ENCODE results near the gene DUOXA1. TPM values are rescaled to one million over a fixed set of nuclear protein-coding genes. Genes with fewer than 3 reads are reported as not detected.

The DUOXA1 gene
- total RNA-seq, 1 donor from 2014 or later = not detected

- Mint-ChIP-seq H3K4me1 (ENCODE audit: low read depth, unreplicated experiment) (no peaks in the 10 kb centered on the region), H3K27ac (ENCODE audit: unreplicated experiment) (no peak overlapping the region), H3K36me3 (ENCODE audit: unreplicated experiment) (no peaks in the 10 kb centered on the region), H3K27me3 (ENCODE audit: unreplicated experiment) (peaks cover 3% of the 10 kb centered on the region), H3K9me3 (ENCODE audit: unreplicated experiment) (peaks cover 3% of the 10 kb centered on the region), H3K4me3 (ENCODE audit: unreplicated experiment) (no peak overlapping the region)
- no peak for TF ChIP-seq CTCF (IDR thresholded peaks at IDR 0.05; ENCODE audit: partially characterized antibody, unreplicated experiment)
- no peak for DNase-seq
Measured at GRCh38 chr15:45101749-45102148, 27.9 kb downstream of the DUOXA1 start.

GRCh38 chr15:45100884-45101625, 28.6 kb downstream of the DUOXA1 start:
- Mint-ChIP-seq H3K4me3 (ENCODE audit: unreplicated experiment) (no peak overlapping the region), H3K27me3 (ENCODE audit: unreplicated experiment) (peaks cover 6% of the 10 kb centered on the region), H3K36me3 (ENCODE audit: unreplicated experiment) (no peaks in the 10 kb centered on the region), H3K9me3 (ENCODE audit: unreplicated experiment) (peaks cover 3% of the 10 kb centered on the region), H3K27ac (ENCODE audit: unreplicated experiment) (no peak overlapping the region), H3K4me1 (ENCODE audit: low read depth, unreplicated experiment) (no peaks in the 10 kb centered on the region)
- TF ChIP-seq CTCF (IDR thresholded peaks at IDR 0.05; ENCODE audit: partially characterized antibody, unreplicated experiment) = no peak
- no peak for DNase-seq

- no peak for DNase-seq
- H3K27me3 Mint-ChIP-seq (ENCODE audit: unreplicated experiment) = peaks cover 6% of the 10 kb centered on the region
- no peak for TF ChIP-seq CTCF (IDR thresholded peaks at IDR 0.05; ENCODE audit: partially characterized antibody, unreplicated experiment)
- H3K27ac Mint-ChIP-seq (ENCODE audit: unreplicated experiment) = no peak overlapping the region
- peaks cover 4% of the 10 kb centered on the region for H3K9me3 Mint-ChIP-seq (ENCODE audit: unreplicated experiment)
- no peaks in the 10 kb centered on the region for H3K36me3 Mint-ChIP-seq (ENCODE audit: unreplicated experiment)
- no peak overlapping the region for H3K4me3 Mint-ChIP-seq (ENCODE audit: unreplicated experiment)
- H3K4me1 Mint-ChIP-seq (ENCODE audit: low read depth, unreplicated experiment) = no peaks in the 10 kb centered on the region
Measured at GRCh38 chr15:45099549-45100165, 30.0 kb downstream of the DUOXA1 start.

GRCh38 chr15:45097466-45097865, 32.2 kb downstream of the DUOXA1 start:
- Mint-ChIP-seq H3K4me3 (ENCODE audit: unreplicated experiment) (no peak overlapping the region), H3K27ac (ENCODE audit: unreplicated experiment) (no peak overlapping the region), H3K36me3 (ENCODE audit: unreplicated experiment) (peaks cover 5% of the 10 kb centered on the region), H3K4me1 (ENCODE audit: low read depth, unreplicated experiment) (no peaks in the 10 kb centered on the region), H3K9me3 (ENCODE audit: unreplicated experiment) (peaks cover 2% of the 10 kb centered on the region), H3K27me3 (ENCODE audit: unreplicated experiment) (peaks cover 4% of the 10 kb centered on the region)
- TF ChIP-seq CTCF (IDR thresholded peaks at IDR 0.05; ENCODE audit: partially characterized antibody, unreplicated experiment) = no peak
- no peak for DNase-seq

GRCh38 chr15:45095661-45096060, 34.0 kb downstream of the DUOXA1 start:
- Mint-ChIP-seq H3K27me3 (ENCODE audit: unreplicated experiment) (peaks cover 3% of the 10 kb centered on the region), H3K4me3 (ENCODE audit: unreplicated experiment) (no peak overlapping the region), H3K27ac (ENCODE audit: unreplicated experiment) (no peak overlapping the region), H3K36me3 (ENCODE audit: unreplicated experiment) (peaks cover 9% of the 10 kb centered on the region), H3K9me3 (ENCODE audit: unreplicated experiment) (peaks cover 2% of the 10 kb centered on the region), H3K4me1 (ENCODE audit: low read depth, unreplicated experiment) (no peaks in the 10 kb centered on the region)
- TF ChIP-seq CTCF (IDR thresholded peaks at IDR 0.05; ENCODE audit: partially characterized antibody, unreplicated experiment) = no peak
- DNase-seq = no peak
